Activated B cell treated with CpG ODN at 0.5 μM for 24 hours (primary cell): ENCODE measurements around the gene ANO10. TPM values are rescaled to one million over a fixed set of nuclear protein-coding genes. Genes with fewer than 3 reads are reported as not detected.

Experiments used
- ATAC-seq: fragments of 200-7000 bp; cut with Tn5 transposase; one replicate; pipeline ENCODE4 v1.10.0; 2021; ENCODE audit warnings: low read depth, mild to moderate bottlenecking, moderate library complexity
- CTCF ChIA-PET: fragments of 350-600 bp; sonication (Branson Sonifier 250); formaldehyde crosslinking; loops from one replicate; lab custom pipeline; 2021; ENCODE audit warnings: antibody characterized with exemption; lab: Charles Lee
- POLR2A ChIA-PET: fragments of 350-600 bp; sonication (Branson Sonifier 250); formaldehyde crosslinking; loops from one replicate; lab custom pipeline; 2021; ENCODE audit warnings: antibody characterized with exemption; lab: Charles Lee
- DNase-seq: peaks from one replicate; pipeline ENCODE4 v3.0.0; 2022
- H3K27ac Mint-ChIP-seq: one replicate; pipeline ENCODE4 v1.8.0; 2020; ENCODE audit warnings: mixed read lengths
- H3K27me3 Mint-ChIP-seq: one replicate; pipeline ENCODE4 v1.8.0; 2021; ENCODE audit warnings: mixed read lengths
- H3K36me3 Mint-ChIP-seq: one replicate; pipeline ENCODE4 v1.8.0; 2021; ENCODE audit warnings: low read depth, mixed read lengths
- H3K4me1 Mint-ChIP-seq: one replicate; pipeline ENCODE4 v1.8.0; 2021; ENCODE audit warnings: mixed read lengths
- H3K4me3 Mint-ChIP-seq: one replicate; pipeline ENCODE4 v1.8.0; 2020; ENCODE audit warnings: mild to moderate bottlenecking, mixed read lengths
- H3K9me3 Mint-ChIP-seq: one replicate; pipeline ENCODE4 v1.8.0; 2020; ENCODE audit warnings: mixed read lengths
- intact Hi-C: fragments of 100-400 bp; cut with micrococcal nuclease; formaldehyde crosslinking; loops from one replicate; pipeline ENCODE4 v1.15.1; 2024
- total RNA-seq: library from RNA; stranded (reverse); gene quantifications from 2 replicates; pipeline ENCODE4 v1.2.3, GENCODE V29; 2022
- TF ChIP-seq, protein P1 (sequence below): fragments of 200-600 bp; IDR thresholded peaks from one replicate; pipeline ENCODE4 v1.8.0; 2022; ENCODE audit warnings: antibody characterized with exemption, mild to moderate bottlenecking

The ANO10 gene
- total RNA-seq, 1 donor from 2014 or later: 6.4 TPM

DNA sequence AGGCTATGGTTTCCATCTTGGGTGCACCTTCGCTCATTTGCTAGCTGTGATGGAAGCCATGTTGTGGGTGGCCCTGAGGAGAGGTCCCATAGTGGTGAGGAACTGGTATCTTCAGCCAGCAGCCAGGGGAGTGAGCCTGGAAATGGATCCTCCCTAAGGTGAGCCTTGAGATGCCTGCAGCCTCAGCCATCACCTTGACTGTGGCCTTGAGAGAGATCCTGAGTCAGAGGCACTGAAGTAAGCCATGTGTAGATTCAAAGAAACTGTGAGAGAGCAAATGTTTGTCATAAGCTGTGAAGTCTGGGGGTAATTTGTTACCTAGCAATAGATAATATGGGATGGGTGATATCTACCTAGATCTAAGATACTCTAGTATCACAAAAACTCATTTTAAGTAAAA lies 230.2 kb downstream of the ANO10 start:
- no peak for DNase-seq
- Mint-ChIP-seq H3K4me1 (peaks cover 20% of the 10 kb centered on the region), H3K9me3 (no peaks in the 10 kb centered on the region), H3K27me3 (no peaks in the 10 kb centered on the region), H3K27ac (peak overlapping the region; percentile 54), H3K36me3 (no peaks in the 10 kb centered on the region), H3K4me3 (no peak overlapping the region)
- ChIA-PET POLR2A (no interaction called here), CTCF (no interaction called here)
- intact Hi-C loops: no loop called here
- TF ChIP-seq, protein P1, sequence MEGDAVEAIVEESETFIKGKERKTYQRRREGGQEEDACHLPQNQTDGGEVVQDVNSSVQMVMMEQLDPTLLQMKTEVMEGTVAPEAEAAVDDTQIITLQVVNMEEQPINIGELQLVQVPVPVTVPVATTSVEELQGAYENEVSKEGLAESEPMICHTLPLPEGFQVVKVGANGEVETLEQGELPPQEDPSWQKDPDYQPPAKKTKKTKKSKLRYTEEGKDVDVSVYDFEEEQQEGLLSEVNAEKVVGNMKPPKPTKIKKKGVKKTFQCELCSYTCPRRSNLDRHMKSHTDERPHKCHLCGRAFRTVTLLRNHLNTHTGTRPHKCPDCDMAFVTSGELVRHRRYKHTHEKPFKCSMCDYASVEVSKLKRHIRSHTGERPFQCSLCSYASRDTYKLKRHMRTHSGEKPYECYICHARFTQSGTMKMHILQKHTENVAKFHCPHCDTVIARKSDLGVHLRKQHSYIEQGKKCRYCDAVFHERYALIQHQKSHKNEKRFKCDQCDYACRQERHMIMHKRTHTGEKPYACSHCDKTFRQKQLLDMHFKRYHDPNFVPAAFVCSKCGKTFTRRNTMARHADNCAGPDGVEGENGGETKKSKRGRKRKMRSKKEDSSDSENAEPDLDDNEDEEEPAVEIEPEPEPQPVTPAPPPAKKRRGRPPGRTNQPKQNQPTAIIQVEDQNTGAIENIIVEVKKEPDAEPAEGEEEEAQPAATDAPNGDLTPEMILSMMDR: no peak
- no peak for ATAC-seq

DNA sequence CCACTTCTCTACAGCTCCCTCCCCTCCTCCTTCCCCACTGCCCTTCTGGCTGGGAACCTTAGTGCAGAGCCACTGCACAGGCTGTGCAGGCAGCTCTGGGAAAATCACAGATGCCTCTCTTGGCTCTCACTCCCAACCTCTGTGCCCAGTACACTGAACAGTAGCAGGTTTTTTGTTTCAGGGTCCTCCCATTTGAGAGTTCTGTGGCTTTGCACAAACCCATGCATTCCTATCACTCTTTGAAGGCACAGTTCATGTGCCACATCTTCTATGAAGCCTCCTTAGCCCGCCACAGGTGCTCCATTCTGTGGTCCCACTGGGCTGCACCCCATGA lies 231.6 kb downstream of the ANO10 start:
- Mint-ChIP-seq H3K27me3 (no peaks in the 10 kb centered on the region), H3K9me3 (peaks cover 2% of the 10 kb centered on the region), H3K4me1 (peaks cover 20% of the 10 kb centered on the region), H3K4me3 (no peak overlapping the region), H3K27ac (no peak overlapping the region), H3K36me3 (no peaks in the 10 kb centered on the region)
- no peak for ATAC-seq
- ChIA-PET CTCF (interaction anchor here (0.5 kb wide), 1 partner anchor 842 kb away, joined by 3 read pairs; no protein-coding TSS in a partner anchor), POLR2A (no interaction called here)
- DNase-seq: no peak
- intact Hi-C loops: no loop called here
- TF ChIP-seq, protein P1: no peak

DNA sequence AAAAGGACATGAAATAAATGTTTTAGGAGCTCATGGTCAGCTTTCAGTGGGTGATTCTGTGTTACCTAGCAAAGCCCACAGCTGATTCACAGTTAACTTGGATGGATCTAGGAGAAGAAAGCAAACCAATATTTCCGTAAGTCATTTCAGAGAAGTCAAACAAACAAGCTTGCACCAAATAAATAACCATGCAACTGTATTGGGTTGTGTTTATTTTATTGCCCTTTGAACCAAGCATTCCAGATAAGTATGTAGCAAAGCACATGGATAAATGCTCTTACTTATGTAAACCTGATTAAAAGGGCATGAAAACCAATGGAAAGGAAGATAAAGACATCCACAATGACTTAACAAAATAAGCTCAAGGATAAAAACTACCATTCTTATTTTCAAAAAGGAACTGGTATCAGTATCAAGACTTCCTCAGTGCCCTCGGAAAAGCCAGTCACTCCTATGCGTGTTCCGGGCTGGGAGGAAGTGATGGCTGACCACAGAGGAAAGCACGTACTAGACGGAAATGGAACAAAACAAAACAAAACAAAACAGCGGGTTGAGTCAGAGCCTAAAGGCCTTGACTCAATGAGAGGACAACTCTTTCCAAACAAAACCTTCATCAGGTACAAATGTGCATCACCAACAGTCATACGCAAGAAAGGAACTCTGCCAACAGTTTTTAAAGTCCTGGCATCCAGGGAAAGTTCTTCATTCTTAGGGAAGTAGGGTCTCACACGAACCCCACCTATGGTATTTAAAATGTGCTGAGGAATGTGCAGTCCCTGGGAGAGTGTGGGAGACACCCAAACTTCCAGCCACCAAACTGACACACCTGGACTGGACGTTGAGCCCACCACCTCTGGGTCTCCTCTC lies 232.2 kb downstream of the ANO10 start:
- ATAC-seq (peak; percentile 50), DNase-seq (no peak)
- H3K27ac Mint-ChIP-seq: no peak overlapping the region
- intact Hi-C loops: no loop called here
- H3K4me1 Mint-ChIP-seq: peaks cover 20% of the 10 kb centered on the region
- no peak overlapping the region for H3K4me3 Mint-ChIP-seq
- peaks cover 7% of the 10 kb centered on the region for H3K9me3 Mint-ChIP-seq
- ChIA-PET CTCF (interaction anchor here (0.5 kb wide), 1 partner anchor 841 kb away, joined by 3 read pairs; no protein-coding TSS in a partner anchor), POLR2A (no interaction called here)
- TF ChIP-seq, protein P1: no peak
- H3K36me3 Mint-ChIP-seq: no peaks in the 10 kb centered on the region
- no peaks in the 10 kb centered on the region for H3K27me3 Mint-ChIP-seq

DNA sequence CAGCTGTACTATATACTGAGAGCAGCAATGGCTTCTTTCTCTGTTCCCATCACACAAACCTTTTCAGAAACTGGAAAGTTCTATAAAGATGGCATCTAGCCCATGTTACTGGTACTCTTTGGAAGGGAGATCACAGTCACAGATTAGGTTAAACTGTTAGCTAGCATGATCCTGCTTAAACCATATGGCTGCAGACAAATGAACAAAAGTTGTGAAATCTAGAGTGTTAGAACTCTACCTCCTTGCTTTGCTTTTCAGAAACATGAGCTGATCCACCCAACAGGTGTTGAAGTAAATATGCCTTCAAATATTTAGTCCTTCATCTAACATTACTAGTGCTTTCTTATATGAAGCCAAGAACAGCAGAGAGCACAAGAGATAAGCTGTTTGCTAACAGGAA lies 232.9 kb downstream of the ANO10 start:
- no peak for DNase-seq
- no peak overlapping the region for H3K27ac Mint-ChIP-seq
- no peaks in the 10 kb centered on the region for H3K27me3 Mint-ChIP-seq
- CTCF ChIA-PET: no interaction called here
- intact Hi-C loops: no loop called here
- ATAC-seq: no peak
- POLR2A ChIA-PET: no interaction called here
- H3K36me3 Mint-ChIP-seq: no peaks in the 10 kb centered on the region
- H3K4me3 Mint-ChIP-seq: no peak overlapping the region
- H3K9me3 Mint-ChIP-seq: peaks cover 7% of the 10 kb centered on the region
- TF ChIP-seq, protein P1: no peak
- peaks cover 20% of the 10 kb centered on the region for H3K4me1 Mint-ChIP-seq

DNA sequence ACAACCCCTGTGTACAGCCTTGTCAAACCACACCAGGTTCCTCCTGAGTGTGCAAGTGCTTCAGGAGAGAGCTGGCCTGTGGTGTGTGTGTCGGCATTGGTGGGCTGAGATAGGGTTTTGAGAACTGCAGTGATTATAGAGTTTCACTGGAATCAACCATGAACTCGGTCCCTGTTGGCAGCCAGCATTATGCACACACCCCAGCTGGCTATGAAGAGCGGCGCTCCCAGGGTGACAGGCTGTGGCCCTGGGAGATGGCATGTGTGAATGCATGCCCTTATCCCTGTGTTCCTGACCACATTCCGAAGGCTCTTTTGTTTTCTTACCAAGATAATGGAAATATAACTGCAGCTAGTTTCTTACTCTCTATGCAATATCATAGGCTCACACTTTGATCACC lies 233.6 kb downstream of the ANO10 start:
- ChIA-PET CTCF (no interaction called here), POLR2A (no interaction called here)
- ATAC-seq (no peak), DNase-seq (no peak)
- no peaks in the 10 kb centered on the region for H3K27me3 Mint-ChIP-seq
- peaks cover 7% of the 10 kb centered on the region for H3K9me3 Mint-ChIP-seq
- peaks cover 20% of the 10 kb centered on the region for H3K4me1 Mint-ChIP-seq
- intact Hi-C loops: no loop called here
- TF ChIP-seq, protein P1: no peak
- no peak overlapping the region for H3K4me3 Mint-ChIP-seq
- no peaks in the 10 kb centered on the region for H3K36me3 Mint-ChIP-seq
- no peak overlapping the region for H3K27ac Mint-ChIP-seq
